GM19099 (cell line): Measurements from ENCODE around the gene PSD4.

Experiments
- POLR2A ChIP-seq: IDR thresholded peaks from 3 replicates; pipeline ENCODE4 v1.6.1; 2011; ENCODE audit warnings: low read depth; ENCODE audit not compliant: insufficient read length; ENCODE audit errors: extremely low read depth

The PSD4 gene

DNA sequence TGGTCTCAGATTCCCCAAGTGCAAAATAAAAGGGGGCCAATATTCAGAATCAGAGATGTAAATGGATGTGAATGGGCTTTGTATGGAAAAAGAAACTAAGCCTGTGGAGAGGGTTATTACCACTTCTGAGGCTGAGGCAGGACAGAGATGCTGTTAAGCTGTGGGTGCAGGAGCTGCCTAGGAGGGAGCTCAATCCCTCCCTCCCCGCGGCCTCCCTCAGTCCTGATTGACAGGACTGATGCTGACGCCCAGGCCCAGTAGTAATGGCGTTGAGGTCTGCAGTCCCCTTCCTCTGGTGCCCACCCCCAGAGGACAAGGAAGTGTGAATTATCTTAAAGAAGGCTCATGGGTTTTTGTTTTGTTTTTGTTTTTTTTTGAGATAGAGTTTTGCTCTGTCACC, 40.4 kb downstream of the PSD4 start:
- TF ChIP-seq POLR2A: no peak

GRCh38 chr2:113215056-113215455, 41.3 kb downstream of the PSD4 start:
- TF ChIP-seq POLR2A: no peak

GRCh38 chr2:113216321-113216720, 42.5 kb downstream of the PSD4 start:
- TF ChIP-seq POLR2A: no peak

DNA sequence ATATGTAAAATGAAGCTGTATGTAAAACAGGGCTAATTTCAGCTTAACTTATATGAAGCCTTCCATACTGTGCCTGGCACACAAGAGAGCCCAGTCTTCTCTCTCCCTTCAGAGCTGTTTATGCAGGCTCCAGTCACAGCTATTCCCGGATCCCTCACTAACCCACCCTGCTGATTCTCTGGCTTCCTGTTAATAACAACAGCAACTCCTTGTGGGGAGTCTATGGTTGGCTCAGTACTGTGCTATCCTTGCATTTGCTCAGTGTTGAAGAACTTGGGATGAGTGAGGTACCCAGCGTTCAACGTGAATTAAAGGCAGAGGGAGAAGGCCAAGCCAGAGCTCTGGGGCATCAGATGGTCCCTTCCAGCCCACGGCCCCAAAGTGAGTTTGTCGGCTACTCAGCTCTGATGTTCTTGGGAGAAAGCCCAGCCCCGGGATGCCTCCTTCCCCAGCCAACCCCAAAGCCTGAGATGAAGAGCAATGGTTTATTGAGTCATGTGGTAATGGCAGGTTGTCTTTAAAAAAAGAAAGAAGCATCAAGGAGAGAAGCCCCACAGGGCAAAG, 43.2 kb downstream of the PSD4 start:
- TF ChIP-seq POLR2A: no peak

- TF ChIP-seq POLR2A: no peak
These were observed 43.9 kb downstream of the PSD4 start for GRCh38 chr2:113217455-113218282.

- no peak for TF ChIP-seq POLR2A
These were observed 44.7 kb downstream of the PSD4 start for GRCh38 chr2:113218283-113219091.

DNA sequence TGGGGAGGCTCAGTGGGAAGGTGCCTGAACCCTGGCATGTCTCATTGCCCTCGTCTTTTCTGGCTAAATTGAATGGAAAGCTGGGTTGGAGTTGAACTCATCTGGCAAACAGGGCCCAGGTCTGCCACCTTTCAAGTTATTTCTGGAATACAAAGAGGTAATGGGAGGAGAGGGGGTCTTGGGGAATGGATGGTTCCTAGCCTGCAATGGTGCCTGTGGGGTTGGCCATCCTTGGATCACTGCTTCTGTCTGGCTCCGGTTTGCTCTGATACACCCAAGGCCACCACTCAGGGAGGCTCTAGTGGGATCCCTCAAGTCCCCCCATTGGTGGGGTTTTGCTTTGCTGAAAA, 45.3 kb downstream of the PSD4 start:
- TF ChIP-seq POLR2A: no peak

DNA sequence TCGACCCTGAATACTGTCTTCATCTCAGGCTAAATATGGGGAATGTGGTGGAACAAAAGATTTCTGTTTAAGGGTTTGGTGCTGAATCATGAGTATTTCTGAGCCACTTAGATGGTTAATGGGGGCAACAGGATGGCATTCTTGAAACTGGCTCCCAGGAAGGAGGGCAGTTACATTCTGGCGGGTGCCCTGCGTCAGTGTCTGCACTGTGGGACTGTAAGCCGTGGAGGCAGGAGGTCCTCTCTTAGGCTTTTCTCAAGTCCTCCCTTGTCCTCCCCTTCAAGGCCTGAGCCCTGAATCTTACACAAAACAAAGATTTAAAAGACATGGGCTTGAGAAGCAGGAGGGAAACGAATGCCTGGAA, 45.7 kb downstream of the PSD4 start:
- no peak for TF ChIP-seq POLR2A

DNA sequence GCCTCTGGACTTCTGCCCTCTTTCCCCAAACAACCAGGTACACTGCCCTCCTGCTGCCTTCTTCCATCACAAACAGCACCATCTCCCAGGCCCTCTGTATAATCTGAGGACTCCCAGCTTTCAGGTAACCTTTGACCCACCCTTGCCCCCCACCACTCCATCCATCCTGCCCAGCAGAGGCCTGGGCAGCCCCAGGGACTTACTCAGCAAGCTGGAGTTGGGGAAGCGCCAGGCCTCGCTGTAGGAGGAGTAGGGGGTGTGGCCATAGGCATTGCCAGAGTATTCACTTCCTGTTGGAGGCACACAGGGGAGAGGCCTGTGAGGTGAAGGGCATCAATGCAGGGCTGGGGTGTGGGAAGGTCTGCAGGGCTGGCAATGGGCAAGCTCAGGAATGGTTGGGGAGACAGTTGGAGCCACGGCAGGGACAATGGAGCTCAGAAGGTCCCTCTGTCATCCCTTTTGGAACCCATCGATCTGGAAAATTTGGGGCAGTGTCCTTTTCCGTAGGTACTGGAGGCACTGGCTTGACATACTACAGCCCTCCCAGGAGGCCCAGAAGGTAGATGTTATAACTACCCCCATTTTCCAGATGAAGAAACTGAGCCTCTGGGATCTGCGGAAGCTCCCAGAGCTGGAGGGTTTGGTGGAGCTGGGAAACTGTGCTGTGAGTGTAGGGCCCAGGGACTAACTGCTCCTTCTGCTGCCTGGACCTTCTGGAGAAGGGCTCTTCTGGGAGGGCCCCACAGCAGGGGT, 46.3 kb downstream of the PSD4 start:
- TF ChIP-seq POLR2A: no peak

DNA sequence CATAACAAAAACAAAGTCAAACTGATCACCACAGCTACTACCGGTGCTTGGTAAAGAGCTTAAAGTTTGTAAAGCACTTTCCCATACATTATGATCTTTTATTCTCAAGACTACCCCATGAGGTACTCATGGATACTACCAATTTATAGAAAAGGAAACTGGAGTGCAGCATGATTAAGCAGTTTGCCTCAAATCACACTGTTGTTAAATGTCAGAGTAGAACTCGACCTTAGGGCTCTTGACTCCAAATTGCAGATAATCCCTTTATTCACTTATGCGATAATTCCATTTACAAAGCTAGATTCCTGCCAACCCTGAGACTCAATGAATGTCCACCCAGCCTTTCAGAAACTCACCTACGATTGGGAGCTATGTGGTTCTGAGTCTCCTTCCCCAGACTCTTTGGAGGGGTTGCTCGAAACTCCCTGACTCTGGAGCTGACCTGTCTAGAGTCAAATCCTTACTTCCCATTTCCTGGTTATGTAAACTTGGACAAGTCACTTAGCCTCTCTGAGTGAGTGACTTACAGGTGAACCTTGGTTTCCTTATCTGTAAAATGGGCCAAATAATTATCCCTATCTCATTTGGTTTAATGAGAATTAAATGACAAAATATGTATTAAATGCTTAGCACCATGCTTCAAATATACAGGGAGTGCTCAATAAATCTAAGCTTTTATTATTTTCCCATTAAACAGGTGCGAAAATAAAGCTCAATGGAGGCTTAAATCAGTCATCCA, 47.4 kb downstream of the PSD4 start:
- no peak for TF ChIP-seq POLR2A

DNA sequence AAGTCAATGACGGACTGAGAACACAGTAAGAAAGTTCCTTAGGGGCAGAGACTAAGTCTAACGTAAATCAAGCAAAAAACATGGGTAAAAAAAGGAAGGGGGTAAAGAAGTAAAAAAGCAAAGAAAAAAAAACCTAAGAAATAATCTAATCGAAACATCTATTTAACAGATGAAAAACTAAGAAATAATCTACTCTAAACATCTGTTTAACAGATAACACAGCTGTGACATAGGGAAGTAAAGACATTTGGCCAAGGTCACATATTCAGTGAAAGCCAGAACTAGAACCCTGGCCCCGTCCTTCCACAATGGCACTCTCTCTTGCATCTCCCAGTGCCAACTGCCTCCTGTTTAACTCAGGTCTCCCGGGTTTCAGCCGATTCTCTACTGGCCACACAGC, 48.1 kb downstream of the PSD4 start:
- TF ChIP-seq POLR2A: no peak

- no peak for TF ChIP-seq POLR2A
These were observed 50.0 kb downstream of the PSD4 start for GRCh38 chr2:113223813-113224212.

DNA sequence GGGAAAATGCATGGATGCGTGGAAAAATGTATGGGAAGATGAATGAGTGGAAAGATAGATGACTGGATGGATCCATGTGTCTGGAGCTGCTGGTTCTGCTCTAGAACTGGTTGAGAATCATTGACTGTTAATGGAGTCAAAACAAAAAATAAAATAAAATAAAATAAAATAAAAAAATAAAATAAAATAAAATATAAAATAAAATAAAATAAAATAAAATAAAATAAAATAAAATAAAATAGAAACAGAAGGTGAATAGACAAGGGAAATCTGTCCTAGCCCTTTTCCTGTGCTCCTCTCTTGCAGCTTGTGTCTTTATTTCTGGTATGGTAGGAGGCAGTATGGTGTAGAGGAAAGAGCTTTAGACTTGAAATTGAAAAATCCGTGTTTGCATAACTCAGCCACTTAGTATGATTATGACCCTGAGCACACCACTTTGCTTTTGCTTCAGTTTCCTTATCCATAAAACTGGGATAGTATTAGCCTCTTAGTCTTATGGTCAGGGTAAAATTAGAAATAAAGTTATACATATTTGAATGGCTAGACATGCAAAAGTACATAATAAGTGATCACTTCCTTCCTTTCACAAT, 51.0 kb downstream of the PSD4 start:
- TF ChIP-seq POLR2A: no peak
